CD4-positive, alpha-beta T cell treated with Interleukin-6 at 100 ng/mL for 8 hours (primary cell): ENCODE results near the gene TBPL1.

Experiments used
- DNase-seq: peaks from one replicate; pipeline ENCODE4 v3.0.0-alpha.2; 2020; ENCODE audit warnings: mixed read lengths, low spot score

The TBPL1 gene

GRCh38 chr6:134007077-134007476, 54.1 kb downstream of the TBPL1 start:
- DNase-seq: no peak

- no peak for DNase-seq
Measured at GRCh38 chr6:134009876-134010275, 56.9 kb downstream of the TBPL1 start.

- DNase-seq: no peak
Measured at GRCh38 chr6:134010400-134010799, 57.4 kb downstream of the TBPL1 start.

- no peak for DNase-seq
Measured at GRCh38 chr6:134010974-134011373, 58.0 kb downstream of the TBPL1 start.

- no peak for DNase-seq
Measured at GRCh38 chr6:134014588-134015137, 61.6 kb downstream of the TBPL1 start.

GRCh38 chr6:134015719-134016557, 62.9 kb downstream of the TBPL1 start:
- DNase-seq: no peak

- DNase-seq: no peak
Measured at GRCh38 chr6:134016558-134016814, 63.5 kb downstream of the TBPL1 start.

- no peak for DNase-seq
Measured at GRCh38 chr6:134020071-134020470, 67.0 kb downstream of the TBPL1 start.

- no peak for DNase-seq
Measured at GRCh38 chr6:134020543-134020942, 67.5 kb downstream of the TBPL1 start.

GRCh38 chr6:134020968-134021367, 67.9 kb downstream of the TBPL1 start:
- no peak for DNase-seq

- no peak for DNase-seq
Measured at GRCh38 chr6:134021396-134022122, 68.5 kb downstream of the TBPL1 start.

- no peak for DNase-seq
Measured at GRCh38 chr6:134022650-134023049, 69.6 kb downstream of the TBPL1 start.

- DNase-seq: no peak
Measured at GRCh38 chr6:134026597-134026996, 73.6 kb downstream of the TBPL1 start.

- DNase-seq: no peak
Measured at GRCh38 chr6:134028438-134028837, 75.4 kb downstream of the TBPL1 start.

GRCh38 chr6:134029495-134030455, 76.8 kb downstream of the TBPL1 start:
- no peak for DNase-seq

- DNase-seq: no peak
Measured at GRCh38 chr6:134031696-134032255, 78.8 kb downstream of the TBPL1 start.

- no peak for DNase-seq
Measured at GRCh38 chr6:134034478-134034877, 81.5 kb downstream of the TBPL1 start.

- DNase-seq: no peak
Measured at GRCh38 chr6:134034961-134035822, 82.2 kb downstream of the TBPL1 start.

GRCh38 chr6:134035823-134036296, 82.8 kb downstream of the TBPL1 start:
- DNase-seq: no peak

- DNase-seq: no peak
Measured at GRCh38 chr6:134039116-134039515, 86.1 kb downstream of the TBPL1 start.
